HG03354 (cell line): ENCODE measurements around the gene MS4A7.
A peak's percentile ranks its signal among the peaks of the same experiment; 100 is the strongest.

Experiments used
- ATAC-seq: cut with Tn5 transposase; IDR thresholded peaks from one replicate; pipeline ENCODE4 v1.9.1; 2021; ENCODE audit warnings: mild to moderate bottlenecking; ENCODE audit not compliant: unreplicated experiment, poor library complexity, severe bottlenecking

The MS4A7 gene

DNA sequence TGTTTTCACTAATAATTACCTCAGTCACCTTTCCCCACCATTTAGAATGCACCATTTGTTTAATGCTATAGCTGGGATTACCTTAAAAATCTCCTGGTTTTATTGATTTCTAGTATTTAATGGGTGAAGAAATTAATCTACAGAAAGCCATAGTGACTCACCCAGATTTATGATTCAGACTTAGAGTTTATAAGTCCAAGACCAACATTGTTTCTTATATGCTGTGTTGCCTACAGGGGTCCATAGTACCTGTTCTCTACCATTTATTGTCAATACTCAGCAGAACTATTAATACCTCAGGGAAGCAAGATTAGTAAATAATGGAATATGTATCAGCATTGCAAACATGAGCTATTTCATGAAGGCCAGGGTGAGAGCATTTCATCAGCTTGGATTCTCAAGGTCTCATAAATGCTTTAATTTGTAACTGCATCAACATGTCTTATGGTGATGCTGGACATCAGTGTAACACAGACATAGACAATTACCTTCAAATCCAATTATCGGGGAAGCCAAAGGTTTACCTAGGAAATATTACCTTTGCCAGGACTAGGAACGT is 8.0 kb upstream of the MS4A7 start:
- ATAC-seq = no peak

DNA sequence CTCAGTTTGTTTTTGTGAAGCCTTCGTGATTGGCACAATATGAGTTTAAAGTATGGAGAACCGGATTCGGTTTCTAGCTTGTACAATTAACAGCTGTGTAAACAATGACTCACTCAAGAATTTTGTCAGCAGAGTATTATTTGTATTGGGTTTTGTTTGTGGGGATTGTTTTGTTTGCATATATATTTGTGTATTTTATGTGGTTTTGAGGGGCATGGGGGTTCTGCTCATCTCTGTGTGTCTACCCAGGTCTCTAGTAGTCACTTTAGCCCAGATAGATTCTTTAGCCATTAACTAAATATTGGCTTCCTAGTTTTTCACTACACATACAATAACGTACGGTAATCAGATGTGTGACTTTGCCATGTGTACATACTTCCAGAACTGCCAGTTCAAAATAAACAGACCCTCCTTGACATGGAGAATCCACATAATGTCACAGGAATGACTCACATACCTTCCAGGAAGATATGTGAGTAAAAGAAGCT is 7.5 kb upstream of the MS4A7 start:
- ATAC-seq = no peak

DNA sequence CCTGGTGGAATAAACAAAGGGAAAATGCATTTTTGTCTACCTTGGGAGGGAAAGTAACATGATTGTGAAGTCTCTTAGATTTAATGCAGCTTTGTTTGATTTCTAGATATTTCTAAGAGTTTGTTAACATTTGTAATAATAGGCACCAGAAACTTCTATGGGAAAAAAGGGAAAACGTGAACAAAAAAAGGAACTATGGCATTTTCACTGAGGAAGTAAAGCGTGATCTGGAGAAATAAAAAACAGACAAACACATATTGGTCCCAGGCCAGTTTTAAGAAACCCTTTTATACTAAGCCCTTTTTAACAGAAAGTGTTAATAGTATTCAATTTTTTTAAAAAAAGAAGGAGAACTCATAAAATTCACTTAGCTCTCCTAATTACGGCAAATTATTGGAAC is 6.9 kb upstream of the MS4A7 start:
- ATAC-seq = no peak

DNA sequence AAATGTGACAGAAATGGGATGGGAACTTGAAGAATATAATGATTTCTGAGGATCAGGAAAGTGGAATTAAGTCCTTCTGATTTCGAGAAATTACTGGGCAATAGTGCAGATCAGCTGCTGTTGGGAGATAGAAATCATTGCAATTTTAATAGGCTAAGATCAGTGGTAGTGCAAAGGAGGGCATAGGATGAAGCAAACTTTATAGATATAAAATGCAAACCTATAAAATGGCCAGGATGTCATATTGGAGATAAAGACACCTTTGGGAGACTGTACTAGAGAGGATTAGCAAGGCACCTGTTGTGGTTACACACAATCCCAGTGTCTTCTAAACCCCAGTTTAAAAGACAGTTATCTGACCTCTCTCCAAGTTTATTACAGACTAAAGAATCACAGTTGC is 6.5 kb upstream of the MS4A7 start:
- no peak for ATAC-seq

DNA sequence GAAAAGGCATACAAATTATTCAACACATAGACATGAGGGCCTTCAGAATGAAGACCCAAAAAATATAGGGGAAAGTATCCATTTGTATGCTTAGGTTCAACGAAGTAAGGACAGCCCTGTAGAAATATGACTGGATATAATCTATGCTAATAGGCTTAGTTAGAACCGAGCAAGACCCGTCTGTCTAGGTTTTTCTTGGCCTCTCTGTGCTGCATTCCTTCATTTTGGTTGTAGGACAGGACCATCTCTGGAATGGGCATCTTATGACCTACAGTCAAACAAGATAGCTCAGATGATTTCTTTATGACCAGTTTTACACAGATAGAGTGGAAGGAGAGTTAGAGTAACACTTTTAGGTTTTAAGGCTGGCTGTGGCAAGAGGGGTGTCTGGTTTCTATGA is 5.6 kb upstream of the MS4A7 start:
- no peak for ATAC-seq

DNA sequence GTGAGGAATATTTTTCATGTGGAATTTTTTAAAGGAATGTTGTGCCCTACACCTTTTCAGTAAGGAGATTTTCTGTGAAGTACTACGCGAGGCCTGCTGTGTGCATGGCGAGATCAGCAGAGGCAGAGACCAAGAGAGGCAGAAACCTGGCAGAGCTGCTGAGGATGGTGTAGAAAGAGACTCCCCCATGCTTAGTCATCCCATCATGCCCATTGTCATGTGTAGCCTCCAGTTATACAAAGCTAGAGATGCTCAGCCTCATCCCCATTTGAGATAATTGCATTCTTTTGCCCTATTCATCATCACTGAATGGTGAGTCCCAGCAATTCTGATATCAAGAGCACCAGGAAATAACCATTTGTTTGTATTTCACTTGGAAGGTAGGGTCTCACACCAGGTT is 3.0 kb upstream of the MS4A7 start:
- ATAC-seq = no peak

DNA sequence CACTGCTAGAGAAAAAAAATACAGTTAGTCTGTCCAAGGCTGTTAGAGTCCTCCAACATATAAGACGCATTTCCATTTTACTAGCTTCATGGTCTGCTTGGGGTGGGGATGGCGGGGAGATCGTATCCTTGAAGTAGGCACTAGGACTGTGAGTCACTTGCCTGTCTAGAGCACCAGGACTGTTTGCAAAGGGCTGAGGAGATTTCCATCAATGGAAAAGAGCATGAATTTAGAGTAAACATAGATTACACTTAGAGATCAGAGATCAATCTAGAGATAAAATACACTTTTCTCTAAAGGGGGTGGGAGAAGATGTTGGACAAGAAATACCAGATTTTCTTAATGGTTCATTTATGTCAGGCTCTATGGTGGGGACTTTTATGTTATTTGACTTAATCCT is 1.7 kb upstream of the MS4A7 start:
- ATAC-seq = no peak

DNA sequence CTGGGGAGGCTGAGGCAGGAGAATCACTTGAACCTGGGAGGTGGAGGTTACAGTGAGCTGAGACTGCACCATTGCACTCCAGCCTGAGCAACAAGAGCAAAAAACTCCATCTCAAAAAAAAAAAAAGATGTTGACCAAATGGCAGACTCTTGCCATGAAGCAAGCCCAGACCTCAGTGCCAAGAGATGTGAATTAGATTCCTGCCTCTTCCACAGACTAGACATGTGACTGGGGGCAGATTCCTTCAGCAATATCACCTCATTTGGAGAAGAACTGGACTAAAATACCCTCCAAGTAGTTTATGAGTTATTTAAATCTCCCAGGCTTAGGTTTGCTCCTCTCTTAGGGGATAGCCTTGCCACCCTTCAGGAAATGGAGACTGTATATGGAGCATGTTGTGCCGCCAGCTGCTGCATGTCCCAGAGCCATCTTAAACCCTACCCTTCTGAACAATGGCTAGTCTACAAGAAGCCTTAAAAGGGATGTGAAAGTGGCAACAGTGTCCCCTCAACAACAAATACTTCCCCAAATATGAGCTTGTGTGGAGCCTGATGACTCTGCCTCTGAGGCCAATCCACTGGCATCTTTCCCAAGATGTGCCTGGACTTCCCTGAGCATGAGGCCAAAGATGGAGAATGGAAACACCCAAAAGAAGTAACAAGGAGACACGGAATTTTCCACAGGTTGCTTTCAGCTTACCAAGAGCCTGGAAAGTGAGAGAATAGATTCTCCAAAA is 763 bp upstream of the MS4A7 start:
- peak; percentile 58 for ATAC-seq

DNA sequence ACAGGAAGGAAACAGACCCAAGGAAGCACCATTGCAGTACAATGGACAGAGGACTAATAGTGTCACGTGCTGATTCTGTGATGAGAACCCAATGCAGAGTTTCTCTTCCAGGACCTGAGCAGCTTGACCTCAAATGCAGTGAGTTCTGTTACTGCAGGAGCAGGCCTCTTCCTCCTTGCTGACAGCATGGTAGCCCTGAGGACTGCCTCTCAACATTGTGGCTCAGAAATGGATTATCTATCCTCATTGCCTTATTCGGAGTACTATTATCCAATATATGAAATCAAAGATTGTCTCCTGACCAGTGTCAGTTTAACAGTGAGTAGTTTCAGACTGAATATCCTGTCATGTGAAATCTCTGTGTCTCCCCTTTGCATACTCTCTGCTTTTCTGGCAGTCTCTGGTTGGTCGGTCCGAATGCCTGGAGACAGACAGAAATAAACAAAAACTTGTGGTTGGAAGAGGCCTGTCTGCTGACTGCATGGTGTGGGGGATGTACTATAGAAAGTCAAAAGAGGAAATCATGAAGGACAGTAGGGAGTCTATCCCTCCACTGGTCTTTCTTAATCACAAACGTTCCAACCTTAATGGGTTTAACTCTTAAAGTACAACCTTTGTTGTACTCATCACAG is 11.1 kb downstream of the MS4A7 start:
- peak; percentile 95 for ATAC-seq

DNA sequence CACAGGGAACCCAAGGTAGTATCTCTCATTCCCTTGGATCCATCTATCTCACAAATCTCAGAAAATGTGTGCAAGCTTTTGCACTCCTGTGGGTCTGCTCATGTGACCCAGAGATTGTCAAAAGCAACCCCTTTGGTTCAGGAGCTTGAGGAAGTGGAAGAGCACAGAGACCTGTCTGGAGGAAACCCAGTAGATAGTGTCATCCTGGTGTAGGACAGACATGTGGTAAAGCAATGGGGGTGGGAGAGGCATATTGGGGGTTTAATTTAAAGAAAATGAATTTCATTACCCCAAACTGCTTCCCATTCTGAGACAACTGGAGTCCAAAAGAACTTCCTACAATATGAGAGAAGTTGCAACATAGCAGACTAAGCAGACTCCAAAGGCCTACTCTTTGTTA is 12.1 kb downstream of the MS4A7 start:
- no peak for ATAC-seq

DNA sequence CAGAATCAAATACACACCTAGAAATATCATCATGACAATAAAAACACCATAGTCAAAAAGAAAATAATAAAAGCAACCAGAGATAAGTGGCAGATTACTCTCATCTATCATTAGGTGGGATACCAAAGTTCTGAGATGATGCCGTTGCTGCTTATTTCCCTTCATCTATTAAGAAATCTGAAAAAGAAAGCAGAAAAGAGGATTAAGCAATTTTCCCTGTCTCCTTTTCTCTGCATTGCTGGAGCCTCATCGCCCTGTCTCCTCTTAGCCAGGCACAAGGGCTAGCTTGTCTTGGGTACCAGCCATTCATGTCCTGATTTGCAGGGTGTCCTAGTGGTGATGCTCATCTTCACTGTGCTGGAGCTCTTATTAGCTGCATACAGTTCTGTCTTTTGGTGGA is 14.0 kb downstream of the MS4A7 start:
- no peak for ATAC-seq

DNA sequence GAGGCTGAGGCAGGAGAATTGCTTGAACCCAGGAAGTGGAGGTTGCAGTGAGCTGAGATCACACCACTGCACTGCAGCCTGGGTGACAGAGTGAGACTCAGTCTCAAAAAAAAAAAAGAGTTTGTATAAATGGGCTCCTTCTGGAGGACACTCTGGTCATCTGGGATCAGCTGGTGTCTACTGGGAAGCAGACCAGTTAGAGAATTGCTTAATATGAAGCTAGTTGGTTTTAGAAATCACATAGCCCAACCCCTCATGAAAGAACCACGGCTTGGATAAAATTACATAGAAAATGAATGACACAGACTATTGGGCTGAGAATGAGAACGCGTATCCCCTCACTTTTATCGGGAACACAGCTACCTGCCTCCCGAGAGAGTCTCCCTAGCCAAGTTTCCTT is 14.7 kb downstream of the MS4A7 start:
- ATAC-seq = no peak

DNA sequence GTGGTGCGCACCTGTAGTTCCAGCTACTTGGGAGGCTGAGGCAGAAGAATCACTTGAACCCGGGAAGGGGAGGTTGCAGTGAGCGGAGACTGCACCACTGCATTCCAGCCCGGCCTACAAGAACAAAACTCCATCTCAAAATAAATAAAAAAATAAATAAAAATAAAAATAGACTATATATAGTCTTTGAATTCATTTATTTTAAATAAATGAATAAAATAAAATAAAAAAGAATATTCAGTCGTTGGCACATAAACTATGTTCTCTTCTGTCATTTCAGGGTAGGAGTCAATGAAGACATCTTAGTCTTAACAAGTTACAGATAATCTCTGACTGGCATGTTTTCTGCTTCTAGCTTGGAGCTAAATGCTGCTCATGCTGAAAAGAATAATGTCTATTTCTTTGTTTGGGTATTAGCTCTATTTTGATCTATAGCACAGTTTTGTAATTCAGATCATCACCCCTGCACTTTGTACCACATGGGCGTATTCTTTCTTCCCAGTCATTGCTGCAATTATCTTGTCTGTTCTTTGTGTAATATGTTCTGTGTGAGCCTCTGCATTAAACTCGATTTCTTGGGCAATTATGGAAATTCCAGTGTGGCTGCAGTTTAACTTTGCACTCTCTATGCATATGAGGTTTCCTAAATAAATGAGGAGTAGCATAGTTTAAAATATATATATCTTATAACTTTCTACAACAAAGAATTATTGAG is 16.5 kb downstream of the MS4A7 start:
- no peak for ATAC-seq

DNA sequence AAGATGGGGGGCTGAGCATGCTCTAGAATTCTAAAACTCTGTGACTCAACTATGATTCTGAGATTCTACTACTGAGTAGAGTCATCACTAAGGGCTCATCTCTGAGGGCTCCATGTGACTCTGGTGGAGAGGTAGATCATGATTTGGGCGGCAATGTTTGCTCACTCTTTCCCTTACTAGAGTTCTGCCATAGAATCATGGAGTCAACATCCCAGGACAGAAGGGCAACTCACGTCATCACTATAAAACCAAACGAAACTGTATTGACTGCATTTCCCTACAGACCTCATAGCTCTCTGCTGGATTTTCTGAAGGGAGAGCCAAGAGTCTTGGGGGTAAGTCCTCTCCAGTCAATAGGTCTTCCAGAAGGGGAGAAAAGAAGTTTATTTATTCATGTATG is 18.1 kb downstream of the MS4A7 start, which contains the start of gene MS4A14:
Gene MS4A14 (plus strand): TSS at position 78 of the 400 bp plus-strand sequence. CDS start 120 bp downstream, at position 198.
- peak; percentile 16 for ATAC-seq

DNA sequence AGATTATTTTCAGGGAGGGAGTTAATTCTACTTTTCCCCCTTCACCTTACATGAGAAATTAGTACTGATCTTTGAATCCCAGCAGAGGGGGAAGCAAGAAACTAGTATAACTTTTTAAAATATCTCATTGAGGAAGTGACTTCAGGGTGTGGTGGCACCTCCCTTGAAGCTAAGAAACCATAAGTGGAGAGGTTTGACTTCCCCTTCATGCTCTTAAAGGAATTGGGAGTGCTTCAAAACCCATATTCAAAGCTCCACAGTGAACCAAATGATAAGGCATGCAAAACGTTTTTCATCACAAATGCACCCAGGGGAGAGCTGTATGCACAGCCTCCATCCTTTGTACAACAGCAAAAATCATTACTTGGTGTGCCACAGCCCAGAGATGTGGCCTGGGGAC is 18.5 kb downstream of the MS4A7 start:
- ATAC-seq = peak; percentile 63

DNA sequence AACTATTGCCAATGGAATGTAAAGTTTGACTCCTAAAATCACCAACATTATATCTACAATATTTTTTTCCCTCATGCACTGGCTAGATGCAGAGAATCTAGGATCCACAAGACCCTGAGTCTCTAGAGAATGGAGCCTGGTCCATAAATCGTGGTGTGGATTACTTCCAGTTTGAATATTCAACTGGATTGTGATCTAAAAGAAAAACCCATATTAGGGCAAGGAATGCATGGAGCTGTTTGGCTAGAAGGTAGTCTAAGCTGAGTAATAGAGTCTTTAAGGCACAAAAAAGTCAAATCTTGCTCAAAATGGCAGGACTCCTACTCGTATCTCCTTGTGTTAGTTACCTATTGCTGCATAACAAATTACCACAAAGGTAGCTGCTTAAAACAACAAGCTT is 41.7 kb downstream of the MS4A7 start:
- no peak for ATAC-seq

DNA sequence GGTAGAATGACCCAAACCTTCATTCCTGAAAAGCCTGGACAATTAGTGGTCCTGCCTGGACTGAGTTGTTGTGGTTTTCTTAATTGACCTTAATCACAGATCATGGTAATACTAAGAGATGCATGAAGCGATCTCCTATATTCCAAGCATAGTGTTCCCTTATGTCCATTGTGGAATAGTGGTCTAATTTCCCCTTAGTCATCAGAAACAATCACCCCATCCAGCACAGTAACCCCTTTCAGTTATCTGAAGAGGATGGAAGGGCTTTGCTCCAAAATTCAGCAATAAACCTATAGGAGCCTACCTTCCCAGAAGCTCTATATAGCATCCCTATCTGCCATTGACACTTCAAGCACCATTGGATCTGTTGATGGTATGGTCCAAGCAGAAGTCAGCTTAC is 44.3 kb downstream of the MS4A7 start:
- ATAC-seq = no peak

DNA sequence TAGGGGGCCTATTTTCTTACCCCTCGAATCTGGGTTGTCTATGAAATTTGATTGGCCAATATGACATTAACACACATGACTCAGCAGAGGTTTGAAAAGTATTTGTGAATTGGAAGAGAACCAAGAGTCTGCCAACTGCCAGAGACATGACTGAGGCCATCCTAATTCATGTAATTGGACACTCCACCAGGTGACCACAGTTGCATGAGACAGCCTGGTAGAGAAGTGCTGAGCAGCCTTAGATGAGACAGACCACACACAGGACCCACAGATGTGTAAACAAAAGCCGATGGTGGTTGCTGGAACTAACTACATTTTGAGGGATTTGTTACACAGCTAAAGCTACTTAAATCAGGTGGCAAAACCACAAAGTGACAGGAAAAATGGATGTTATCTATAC is 50.2 kb downstream of the MS4A7 start:
- no peak for ATAC-seq

DNA sequence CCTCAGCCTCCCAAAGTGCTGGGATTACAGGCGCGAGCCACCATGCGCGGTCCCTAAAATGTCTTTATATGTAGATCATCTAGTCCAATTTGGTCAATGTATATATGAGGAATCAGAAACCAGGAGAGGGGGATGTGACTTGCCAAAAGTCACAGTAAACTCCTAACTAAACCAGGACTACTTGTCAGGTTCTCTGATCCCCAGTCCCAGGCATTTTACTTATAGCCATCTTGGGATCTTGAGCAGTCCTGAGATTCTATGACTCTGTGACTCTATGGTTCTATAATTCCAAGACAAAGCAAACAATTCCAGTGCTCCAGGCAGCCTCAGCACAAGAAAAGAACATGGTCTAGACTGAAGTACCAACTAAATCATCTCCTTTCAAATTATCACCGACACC is 50.9 kb downstream of the MS4A7 start, which contains the start of gene MS4A5:
Gene MS4A5 (plus strand): TSS at position 301 of the 400 bp plus-strand sequence. CDS start 103 bp downstream, outside the sequence.
- ATAC-seq = no peak

DNA sequence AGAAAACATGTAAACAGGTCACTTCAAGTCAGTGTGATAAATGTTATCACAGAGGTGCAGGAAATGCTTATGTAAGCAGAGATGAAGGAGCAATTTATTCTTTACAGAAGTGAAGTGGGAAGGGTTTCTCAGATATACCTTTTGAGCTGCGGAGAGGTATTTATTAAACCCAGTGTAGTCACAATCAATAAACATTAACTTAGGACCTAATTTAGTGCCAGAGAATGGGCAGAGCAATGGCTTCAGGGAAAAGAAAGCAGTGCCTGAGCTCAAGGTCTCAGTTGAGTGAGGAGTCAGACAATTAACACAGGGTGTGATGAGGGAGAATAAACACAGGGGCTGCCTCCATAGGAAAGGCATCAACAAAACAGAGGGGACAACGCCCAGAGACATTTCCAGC is 52.9 kb downstream of the MS4A7 start:
- no peak for ATAC-seq
